ENCODE data around the gene PPP1R14C. TPM values are rescaled to one million over a fixed set of nuclear protein-coding genes. Genes with fewer than 3 reads are reported as not detected.
A peak's percentile ranks its signal among the peaks of the same experiment; 100 is the strongest.

Gene PPP1R14C
- total and polyA plus RNA-seq, 2 experiments from 2014 or later = 106 to 190 TPM

DNA sequence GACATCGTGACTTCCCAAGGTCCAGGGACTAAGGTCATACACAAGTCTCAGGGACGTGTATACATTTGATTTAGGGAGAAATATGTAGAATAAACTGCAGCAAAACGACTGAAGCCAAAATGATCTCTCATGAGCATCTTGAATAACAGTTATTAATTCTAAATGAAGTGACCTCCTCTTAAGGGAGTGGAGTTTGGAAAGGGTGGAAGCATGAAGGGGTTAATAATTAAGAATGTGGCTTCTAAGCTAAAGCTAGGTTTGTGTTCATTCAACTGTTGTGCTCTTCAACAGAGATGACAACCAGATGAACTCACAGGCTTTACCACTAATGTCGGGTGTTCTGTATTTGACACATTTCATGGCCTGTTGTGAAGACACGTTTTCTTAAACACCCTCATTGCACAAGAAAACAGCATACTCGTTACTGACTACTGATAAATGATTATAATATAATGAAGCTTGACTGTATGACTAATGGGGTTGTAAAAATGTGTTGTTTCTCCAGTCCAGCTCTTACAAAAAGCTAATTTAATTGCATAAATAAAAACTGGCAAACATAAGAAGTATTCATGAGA, 1.5 kb downstream of the PPP1R14C start:
- Histone ChIP-seq H3K4me3 (peak overlapping the region; percentile 95), H3K36me3 (no peaks in the 10 kb centered on the region), H3K27me3 (peaks cover 46% of the 10 kb centered on the region), H3K9me3 (ENCODE audit: low read depth) (no peaks in the 10 kb centered on the region), H3K4me1 (ENCODE audit: low read depth) (peaks cover 30% of the 10 kb centered on the region), H3K27ac (peak overlapping the region; percentile 92)
- TF ChIP-seq, protein P1, sequence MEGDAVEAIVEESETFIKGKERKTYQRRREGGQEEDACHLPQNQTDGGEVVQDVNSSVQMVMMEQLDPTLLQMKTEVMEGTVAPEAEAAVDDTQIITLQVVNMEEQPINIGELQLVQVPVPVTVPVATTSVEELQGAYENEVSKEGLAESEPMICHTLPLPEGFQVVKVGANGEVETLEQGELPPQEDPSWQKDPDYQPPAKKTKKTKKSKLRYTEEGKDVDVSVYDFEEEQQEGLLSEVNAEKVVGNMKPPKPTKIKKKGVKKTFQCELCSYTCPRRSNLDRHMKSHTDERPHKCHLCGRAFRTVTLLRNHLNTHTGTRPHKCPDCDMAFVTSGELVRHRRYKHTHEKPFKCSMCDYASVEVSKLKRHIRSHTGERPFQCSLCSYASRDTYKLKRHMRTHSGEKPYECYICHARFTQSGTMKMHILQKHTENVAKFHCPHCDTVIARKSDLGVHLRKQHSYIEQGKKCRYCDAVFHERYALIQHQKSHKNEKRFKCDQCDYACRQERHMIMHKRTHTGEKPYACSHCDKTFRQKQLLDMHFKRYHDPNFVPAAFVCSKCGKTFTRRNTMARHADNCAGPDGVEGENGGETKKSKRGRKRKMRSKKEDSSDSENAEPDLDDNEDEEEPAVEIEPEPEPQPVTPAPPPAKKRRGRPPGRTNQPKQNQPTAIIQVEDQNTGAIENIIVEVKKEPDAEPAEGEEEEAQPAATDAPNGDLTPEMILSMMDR (IDR thresholded peaks at IDR 0.05; ENCODE audit: low read depth, low read length) = no peak
- DNase-seq (ENCODE audit: low read depth in 1 of 2, low spot score in 1 of 2) = no peak

DNA sequence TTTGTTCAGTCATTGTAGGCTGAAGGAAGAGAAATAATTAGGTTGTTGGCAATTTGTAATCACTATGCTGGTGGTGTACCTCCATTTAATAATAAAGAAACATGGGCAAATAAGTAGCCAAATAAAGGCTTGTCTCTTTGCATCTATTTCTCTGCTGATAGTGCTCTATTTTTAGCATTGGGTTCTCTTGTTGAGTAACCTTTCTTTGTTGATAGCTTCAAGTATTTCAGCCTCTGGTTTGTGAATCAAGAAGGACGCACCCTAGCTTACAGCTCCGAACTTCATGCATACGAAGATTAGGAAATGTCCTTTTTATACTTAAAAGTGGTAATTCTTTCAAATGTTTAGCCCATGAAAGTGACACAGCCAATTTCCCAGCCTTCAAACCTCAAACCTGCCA, 2.6 kb downstream of the PPP1R14C start:
- Histone ChIP-seq H3K27me3 (peaks cover 39% of the 10 kb centered on the region), H3K4me1 (ENCODE audit: low read depth) (peaks cover 39% of the 10 kb centered on the region), H3K9me3 (ENCODE audit: low read depth) (no peaks in the 10 kb centered on the region), H3K36me3 (no peaks in the 10 kb centered on the region), H3K27ac (peak overlapping the region; percentile 92), H3K4me3 (peak overlapping the region; percentile 95)
- TF ChIP-seq, protein P1 (IDR thresholded peaks at IDR 0.05; ENCODE audit: low read depth, low read length) = no peak
- peak in 1 of 2 donors; percentile 69 for DNase-seq (ENCODE audit: low read depth in 1 of 2, low spot score in 1 of 2)

DNA sequence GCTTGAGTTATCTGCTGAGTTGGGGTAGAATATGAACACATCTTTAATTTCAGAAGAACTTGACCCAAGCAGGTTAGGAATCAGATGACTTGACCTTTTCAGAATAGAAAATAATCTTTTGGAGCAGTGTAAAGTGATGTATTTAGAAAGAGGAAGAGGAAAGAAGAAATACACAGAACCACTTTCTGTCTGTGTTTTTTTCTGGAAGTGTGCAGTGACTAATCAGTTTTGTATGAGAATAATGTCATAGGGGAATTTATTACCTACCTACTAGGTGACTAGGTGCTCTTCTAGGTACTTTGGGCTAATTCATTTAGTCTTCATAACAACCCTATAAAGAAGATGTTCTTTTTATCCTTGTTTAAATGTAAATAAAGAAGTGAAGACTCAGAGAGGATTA, 3.0 kb downstream of the PPP1R14C start:
- H3K36me3 ChIP-seq = no peaks in the 10 kb centered on the region
- H3K4me3 ChIP-seq = peak overlapping the region; percentile 95
- H3K27ac ChIP-seq = peak overlapping the region; percentile 92
- DNase-seq (ENCODE audit: low read depth in 1 of 2, low spot score in 1 of 2) = no peak
- TF ChIP-seq, protein P1 (IDR thresholded peaks at IDR 0.05; ENCODE audit: low read depth, low read length) = no peak
- no peaks in the 10 kb centered on the region for H3K9me3 ChIP-seq (ENCODE audit: low read depth)
- peaks cover 43% of the 10 kb centered on the region for H3K4me1 ChIP-seq (ENCODE audit: low read depth)
- peaks cover 35% of the 10 kb centered on the region for H3K27me3 ChIP-seq

DNA sequence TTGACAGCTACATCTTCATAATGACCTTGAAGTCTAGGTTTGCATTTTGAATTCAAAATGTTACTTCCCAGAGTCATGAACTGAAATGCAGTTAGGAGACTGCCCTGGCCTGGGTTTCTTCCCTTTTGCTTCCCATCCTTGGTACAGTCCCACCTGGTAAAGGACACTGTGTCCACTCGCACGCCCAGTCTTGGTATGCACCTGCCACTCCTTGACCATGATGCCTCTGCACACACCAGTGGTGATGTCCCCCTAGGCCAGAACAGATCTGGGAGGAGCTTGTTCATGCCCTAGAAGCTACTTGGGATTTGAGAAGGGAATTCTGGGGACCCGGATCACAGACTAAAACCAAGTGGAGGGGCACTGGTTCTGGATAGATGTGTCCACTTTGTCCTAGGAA, 3.6 kb downstream of the PPP1R14C start:
- no peaks in the 10 kb centered on the region for H3K36me3 ChIP-seq
- H3K27me3 ChIP-seq = peaks cover 29% of the 10 kb centered on the region
- TF ChIP-seq, protein P1 (IDR thresholded peaks at IDR 0.05; ENCODE audit: low read depth, low read length) = no peak
- peaks cover 49% of the 10 kb centered on the region for H3K4me1 ChIP-seq (ENCODE audit: low read depth)
- H3K27ac ChIP-seq = peak overlapping the region; percentile 92
- no peak overlapping the region for H3K4me3 ChIP-seq
- no peaks in the 10 kb centered on the region for H3K9me3 ChIP-seq (ENCODE audit: low read depth)
- DNase-seq (ENCODE audit: low read depth in 1 of 2, low spot score in 1 of 2) = no peak

DNA sequence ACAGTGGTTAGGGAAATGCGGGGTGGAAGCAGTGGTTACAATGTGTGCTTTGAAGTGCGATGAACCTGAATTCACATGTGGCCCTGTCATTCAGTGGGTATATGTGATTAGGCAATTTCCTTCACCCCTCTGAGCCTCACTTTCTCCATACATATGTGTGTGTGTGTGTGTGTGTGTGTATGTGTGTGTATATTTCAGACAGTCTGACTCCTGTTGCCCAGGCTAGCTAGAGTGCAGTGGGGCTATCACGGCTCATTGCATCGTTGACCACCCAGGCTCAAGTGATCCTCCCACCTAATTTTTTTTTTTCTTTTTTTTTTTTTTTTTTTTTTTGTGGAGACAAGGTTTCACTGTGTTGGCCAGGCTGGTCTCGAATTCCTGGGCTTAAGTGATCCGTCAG, 6.3 kb downstream of the PPP1R14C start:
- no peaks in the 10 kb centered on the region for H3K36me3 ChIP-seq
- TF ChIP-seq, protein P1 (IDR thresholded peaks at IDR 0.05; ENCODE audit: low read depth, low read length) = no peak
- H3K27me3 ChIP-seq = peaks cover 9% of the 10 kb centered on the region
- H3K4me1 ChIP-seq (ENCODE audit: low read depth) = peaks cover 71% of the 10 kb centered on the region
- H3K9me3 ChIP-seq (ENCODE audit: low read depth) = no peaks in the 10 kb centered on the region
- no peak overlapping the region for H3K27ac ChIP-seq
- DNase-seq (ENCODE audit: low read depth in 1 of 2, low spot score in 1 of 2) = no peak
- no peak overlapping the region for H3K4me3 ChIP-seq

All from cardiac muscle cell (in vitro differentiated cells and primary cell).